Ishikawa (cell line): ENCODE measurements around the gene CCDC170.

Experiments
- CEBPB ChIP-seq: IDR thresholded peaks from 2 replicates; pipeline ENCODE4 v1.6.1; 2012
- CREB1 ChIP-seq: IDR thresholded peaks from 2 replicates; pipeline ENCODE4 v1.6.1; 2012; ENCODE audit warnings: low read depth
- EGR1 ChIP-seq: IDR thresholded peaks from 2 replicates; pipeline ENCODE4 v1.6.1; 2012
- EP300 ChIP-seq: IDR thresholded peaks from 2 replicates; pipeline ENCODE4 v1.6.1; 2012; ENCODE audit warnings: borderline replicate concordance
- FOXM1 ChIP-seq: IDR thresholded peaks from 2 replicates; pipeline ENCODE4 v1.6.1; 2012; ENCODE audit warnings: low read depth, borderline replicate concordance
- NFIC ChIP-seq: IDR thresholded peaks from 2 replicates; pipeline ENCODE4 v1.6.1; 2012
- RAD21 ChIP-seq: IDR thresholded peaks from 2 replicates; pipeline ENCODE4 v1.6.1; 2012; ENCODE audit warnings: low read depth
- TAF1 ChIP-seq: IDR thresholded peaks from 2 replicates; pipeline ENCODE4 v1.6.1; 2012; ENCODE audit warnings: low read depth, mild to moderate bottlenecking
- TCF12 ChIP-seq: IDR thresholded peaks from 2 replicates; pipeline ENCODE4 v1.6.1; 2012; ENCODE audit warnings: low read depth
- TEAD4 ChIP-seq: IDR thresholded peaks from 2 replicates; pipeline ENCODE4 v1.6.1; 2012
- USF1 ChIP-seq: IDR thresholded peaks from 2 replicates; pipeline ENCODE4 v1.6.1; 2012
- YY1 ChIP-seq: IDR thresholded peaks from 2 replicates; pipeline ENCODE4 v1.6.1; 2012; ENCODE audit warnings: low read depth
- ZBTB7A ChIP-seq: IDR thresholded peaks from 2 replicates; pipeline ENCODE4 v1.6.1; 2012; ENCODE audit warnings: low read depth
- TF ChIP-seq, protein P1 (sequence below): IDR thresholded peaks from 2 replicates; pipeline ENCODE4 v1.6.1; 2012
- TF ChIP-seq, protein P2 (sequence below): IDR thresholded peaks from 2 replicates; pipeline ENCODE4 v1.6.1; 2012; ENCODE audit warnings: low read depth, mild to moderate bottlenecking

The CCDC170 gene

DNA sequence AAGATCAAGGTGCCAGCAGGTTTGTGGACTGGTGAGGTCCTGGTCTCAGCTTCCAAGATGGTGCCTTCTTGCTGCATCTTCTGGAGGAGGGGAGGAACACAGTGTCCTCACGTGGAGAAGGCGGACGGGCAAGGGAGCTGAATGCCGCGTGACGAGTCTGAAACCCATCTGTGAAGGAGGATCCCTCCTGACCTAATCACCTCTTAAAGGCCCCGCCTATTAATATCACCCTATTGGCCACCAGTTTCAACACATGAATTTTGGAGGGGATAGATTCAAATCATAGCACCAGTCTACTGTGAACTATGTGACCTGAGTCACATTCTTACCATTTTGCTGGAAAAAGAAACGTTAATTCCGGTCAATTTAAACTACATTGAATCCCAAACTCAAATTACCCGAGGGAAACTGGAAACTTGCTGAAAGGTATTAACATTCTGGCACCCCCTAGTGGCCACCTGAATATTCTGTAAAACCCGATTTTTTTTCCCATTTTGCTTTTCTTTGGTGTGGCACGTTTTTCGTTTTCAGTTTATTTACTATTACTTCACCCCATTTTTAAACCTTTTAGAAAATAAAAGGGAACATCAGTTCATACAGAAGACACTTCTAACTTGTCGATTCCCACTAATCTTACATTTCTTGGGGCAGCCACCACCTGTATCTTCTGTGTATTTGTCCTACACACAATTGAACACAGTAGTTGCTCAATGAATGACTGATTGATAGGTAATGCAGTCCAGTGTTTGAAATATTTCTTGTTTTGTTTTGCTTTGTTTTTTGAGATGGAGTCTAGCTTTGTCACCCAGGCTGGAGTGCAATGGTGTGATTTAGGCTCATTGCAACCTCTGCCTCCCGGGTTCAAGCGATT is 17.9 kb upstream of the CCDC170 start:
- no peak for TF ChIP-seq CEBPB
- TF ChIP-seq RAD21, result peak; percentile 67
- TF ChIP-seq TCF12, result no peak
- no peak for TF ChIP-seq TEAD4
- no peak for TF ChIP-seq EP300
- no peak for TF ChIP-seq EGR1
- TF ChIP-seq ZBTB7A, result no peak
- TF ChIP-seq, protein P1, sequence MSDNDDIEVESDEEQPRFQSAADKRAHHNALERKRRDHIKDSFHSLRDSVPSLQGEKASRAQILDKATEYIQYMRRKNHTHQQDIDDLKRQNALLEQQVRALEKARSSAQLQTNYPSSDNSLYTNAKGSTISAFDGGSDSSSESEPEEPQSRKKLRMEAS, result peak; percentile 27; the same call in 1 of the 2 replicates
- no peak for TF ChIP-seq FOXM1
- no peak for TF ChIP-seq YY1
- no peak for TF ChIP-seq CREB1
- TF ChIP-seq TAF1, result no peak

- TF ChIP-seq FOXM1, result no peak
- TF ChIP-seq TCF12, result no peak
- no peak for TF ChIP-seq YY1
- no peak for TF ChIP-seq RAD21
- no peak for TF ChIP-seq TEAD4
- no peak for TF ChIP-seq ZBTB7A
- no peak for TF ChIP-seq EGR1
- no peak for TF ChIP-seq EP300
- TF ChIP-seq, protein P1, result no peak
Observed at GRCh38 chr6:151477726-151478125, 16.1 kb upstream of the CCDC170 start.

DNA sequence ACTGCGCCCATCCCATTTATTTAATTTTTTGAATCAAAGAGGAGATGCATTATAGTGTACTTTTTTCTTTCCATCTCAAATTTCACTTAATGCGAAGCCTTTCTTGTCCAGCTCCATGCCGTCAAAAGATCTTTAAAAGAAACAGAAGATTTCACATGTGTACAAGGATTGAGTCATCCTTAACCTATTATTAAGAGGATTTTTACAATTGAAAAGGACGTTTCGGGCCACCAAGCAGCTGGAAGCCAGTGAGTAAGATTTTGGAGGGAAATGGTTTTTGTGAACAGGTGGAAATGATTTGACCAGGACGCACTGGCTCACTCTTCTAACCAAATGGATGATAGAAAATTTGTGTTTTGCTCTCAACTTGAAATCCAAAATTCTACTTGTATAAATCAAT is 15.1 kb upstream of the CCDC170 start:
- TF ChIP-seq NFIC (peak; percentile 6; the same call in 1 of the 2 replicates), FOXM1 (no peak)
- TF ChIP-seq, protein P1, result no peak
- TF ChIP-seq, protein P2, sequence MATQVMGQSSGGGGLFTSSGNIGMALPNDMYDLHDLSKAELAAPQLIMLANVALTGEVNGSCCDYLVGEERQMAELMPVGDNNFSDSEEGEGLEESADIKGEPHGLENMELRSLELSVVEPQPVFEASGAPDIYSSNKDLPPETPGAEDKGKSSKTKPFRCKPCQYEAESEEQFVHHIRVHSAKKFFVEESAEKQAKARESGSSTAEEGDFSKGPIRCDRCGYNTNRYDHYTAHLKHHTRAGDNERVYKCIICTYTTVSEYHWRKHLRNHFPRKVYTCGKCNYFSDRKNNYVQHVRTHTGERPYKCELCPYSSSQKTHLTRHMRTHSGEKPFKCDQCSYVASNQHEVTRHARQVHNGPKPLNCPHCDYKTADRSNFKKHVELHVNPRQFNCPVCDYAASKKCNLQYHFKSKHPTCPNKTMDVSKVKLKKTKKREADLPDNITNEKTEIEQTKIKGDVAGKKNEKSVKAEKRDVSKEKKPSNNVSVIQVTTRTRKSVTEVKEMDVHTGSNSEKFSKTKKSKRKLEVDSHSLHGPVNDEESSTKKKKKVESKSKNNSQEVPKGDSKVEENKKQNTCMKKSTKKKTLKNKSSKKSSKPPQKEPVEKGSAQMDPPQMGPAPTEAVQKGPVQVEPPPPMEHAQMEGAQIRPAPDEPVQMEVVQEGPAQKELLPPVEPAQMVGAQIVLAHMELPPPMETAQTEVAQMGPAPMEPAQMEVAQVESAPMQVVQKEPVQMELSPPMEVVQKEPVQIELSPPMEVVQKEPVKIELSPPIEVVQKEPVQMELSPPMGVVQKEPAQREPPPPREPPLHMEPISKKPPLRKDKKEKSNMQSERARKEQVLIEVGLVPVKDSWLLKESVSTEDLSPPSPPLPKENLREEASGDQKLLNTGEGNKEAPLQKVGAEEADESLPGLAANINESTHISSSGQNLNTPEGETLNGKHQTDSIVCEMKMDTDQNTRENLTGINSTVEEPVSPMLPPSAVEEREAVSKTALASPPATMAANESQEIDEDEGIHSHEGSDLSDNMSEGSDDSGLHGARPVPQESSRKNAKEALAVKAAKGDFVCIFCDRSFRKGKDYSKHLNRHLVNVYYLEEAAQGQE, result no peak

DNA sequence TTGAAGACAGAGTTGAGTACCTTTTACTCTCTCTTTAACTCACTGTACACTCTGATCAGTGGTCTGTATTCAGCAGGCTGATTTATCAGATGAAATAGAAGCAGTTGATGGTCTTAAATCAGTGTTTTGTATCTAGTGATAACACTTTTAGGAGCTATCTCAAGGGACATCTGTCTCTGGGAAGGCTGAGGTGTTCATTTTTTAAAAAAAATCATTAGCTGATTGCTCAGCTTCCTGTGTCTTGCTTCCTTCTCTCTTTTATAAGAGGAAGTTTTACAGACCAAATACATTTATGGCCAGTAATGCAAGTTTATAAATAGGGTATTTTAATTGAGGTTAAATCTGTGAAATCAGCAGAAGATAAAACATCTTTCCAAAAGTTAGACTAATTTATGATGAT is 12.0 kb upstream of the CCDC170 start:
- TF ChIP-seq CEBPB, result no peak
- TF ChIP-seq, protein P2, result no peak
- TF ChIP-seq ZBTB7A, result no peak
- no peak for TF ChIP-seq TEAD4
- TF ChIP-seq TAF1, result no peak
- TF ChIP-seq FOXM1, result no peak
- no peak for TF ChIP-seq TCF12
- no peak for TF ChIP-seq NFIC
- TF ChIP-seq EGR1, result no peak
- TF ChIP-seq, protein P1, result no peak
- no peak for TF ChIP-seq YY1
- no peak for TF ChIP-seq EP300
- TF ChIP-seq USF1, result no peak
- no peak for TF ChIP-seq CREB1

GRCh38 chr6:151482290-151482689 is 11.5 kb upstream of the CCDC170 start:
- TF ChIP-seq ZBTB7A (no peak), EP300 (no peak), CREB1 (no peak), USF1 (no peak), FOXM1 (no peak), TAF1 (no peak), NFIC (no peak), CEBPB (no peak)
- TF ChIP-seq, protein P1, result no peak

- TF ChIP-seq, protein P2, result no peak
- no peak for TF ChIP-seq EGR1
- TF ChIP-seq EP300, result no peak
- TF ChIP-seq RAD21, result no peak
- TF ChIP-seq YY1, result no peak
- TF ChIP-seq ZBTB7A, result no peak
- TF ChIP-seq USF1, result no peak
- TF ChIP-seq FOXM1, result no peak
- TF ChIP-seq, protein P1, result no peak
- TF ChIP-seq TCF12, result no peak
- TF ChIP-seq TEAD4, result no peak
- no peak for TF ChIP-seq CREB1
- TF ChIP-seq CEBPB, result no peak
- no peak for TF ChIP-seq TAF1
- no peak for TF ChIP-seq NFIC
Observed at GRCh38 chr6:151483994-151484393, 9.8 kb upstream of the CCDC170 start.
